ENCODE results near the gene AATK.
"Not testable (repeated sequence)": the region's sequence is repeated elsewhere in the genome, so short reads cannot be mapped to it uniquely, and the experiment has no call there.

Gene AATK

GRCh38 chr17:81161972-81162371 is 4.0 kb downstream of the AATK start:
- no peak for DNase-seq (ENCODE audit: low read depth in 2 of 2, low spot score in 1 of 2)

- no peak for DNase-seq (ENCODE audit: low read depth in 2 of 2, low spot score in 1 of 2)
Observed at GRCh38 chr17:81161536-81161935, 4.5 kb downstream of the AATK start.

GRCh38 chr17:81160747-81161453 is 5.1 kb downstream of the AATK start:
- no peak for DNase-seq (ENCODE audit: low read depth in 2 of 2, low spot score in 1 of 2)

- DNase-seq (ENCODE audit: low read depth in 2 of 2, low spot score in 1 of 2), result no peak
Observed at GRCh38 chr17:81160306-81160705, 5.7 kb downstream of the AATK start.

GRCh38 chr17:81159611-81160265 is 6.3 kb downstream of the AATK start:
- no peak for DNase-seq (ENCODE audit: low read depth in 2 of 2, low spot score in 1 of 2)

- DNase-seq (ENCODE audit: low read depth in 2 of 2, low spot score in 1 of 2), result no peak
Observed at GRCh38 chr17:81158688-81159590, 7.1 kb downstream of the AATK start.

- no peak for DNase-seq (ENCODE audit: low read depth in 2 of 2, low spot score in 1 of 2)
Observed at GRCh38 chr17:81157848-81158687, 8.0 kb downstream of the AATK start.

GRCh38 chr17:81156866-81157805 is 8.9 kb downstream of the AATK start:
- DNase-seq (ENCODE audit: low read depth in 2 of 2, low spot score in 1 of 2), result no peak

GRCh38 chr17:81154961-81155360 is 11.1 kb downstream of the AATK start:
- no peak for DNase-seq (ENCODE audit: low read depth in 2 of 2, low spot score in 1 of 2)

- not testable (repeated sequence) for DNase-seq (ENCODE audit: low read depth in 2 of 2, low spot score in 1 of 2)
Observed at GRCh38 chr17:81154016-81154415, 12.0 kb downstream of the AATK start.

- no peak for DNase-seq (ENCODE audit: low read depth in 2 of 2, low spot score in 1 of 2)
Observed at GRCh38 chr17:81153340-81153803, 12.6 kb downstream of the AATK start.

GRCh38 chr17:81152288-81152828 is 13.7 kb downstream of the AATK start:
- no peak for DNase-seq (ENCODE audit: low read depth in 2 of 2, low spot score in 1 of 2)

GRCh38 chr17:81151278-81151677 is 14.7 kb downstream of the AATK start:
- DNase-seq (ENCODE audit: low read depth in 2 of 2, low spot score in 1 of 2), result no peak

- no peak for DNase-seq (ENCODE audit: low read depth in 2 of 2, low spot score in 1 of 2)
Observed at GRCh38 chr17:81150377-81151077, 15.5 kb downstream of the AATK start.

- no peak for DNase-seq (ENCODE audit: low read depth in 2 of 2, low spot score in 1 of 2)
Observed at GRCh38 chr17:81148986-81149533, 17.0 kb downstream of the AATK start.

GRCh38 chr17:81148571-81148970 is 17.4 kb downstream of the AATK start:
- no peak for DNase-seq (ENCODE audit: low read depth in 2 of 2, low spot score in 1 of 2)

GRCh38 chr17:81147701-81148100 is 18.3 kb downstream of the AATK start:
- DNase-seq (ENCODE audit: low read depth in 2 of 2, low spot score in 1 of 2), result no peak

GRCh38 chr17:81146208-81146607 is 19.8 kb downstream of the AATK start:
- DNase-seq (ENCODE audit: low read depth in 2 of 2, low spot score in 1 of 2), result not testable (repeated sequence)

- no peak for DNase-seq (ENCODE audit: low read depth in 2 of 2, low spot score in 1 of 2)
Observed at GRCh38 chr17:81144423-81144781, 21.6 kb downstream of the AATK start.
